ENCODE data around the gene DNAJC7.

The DNAJC7 gene

DNA sequence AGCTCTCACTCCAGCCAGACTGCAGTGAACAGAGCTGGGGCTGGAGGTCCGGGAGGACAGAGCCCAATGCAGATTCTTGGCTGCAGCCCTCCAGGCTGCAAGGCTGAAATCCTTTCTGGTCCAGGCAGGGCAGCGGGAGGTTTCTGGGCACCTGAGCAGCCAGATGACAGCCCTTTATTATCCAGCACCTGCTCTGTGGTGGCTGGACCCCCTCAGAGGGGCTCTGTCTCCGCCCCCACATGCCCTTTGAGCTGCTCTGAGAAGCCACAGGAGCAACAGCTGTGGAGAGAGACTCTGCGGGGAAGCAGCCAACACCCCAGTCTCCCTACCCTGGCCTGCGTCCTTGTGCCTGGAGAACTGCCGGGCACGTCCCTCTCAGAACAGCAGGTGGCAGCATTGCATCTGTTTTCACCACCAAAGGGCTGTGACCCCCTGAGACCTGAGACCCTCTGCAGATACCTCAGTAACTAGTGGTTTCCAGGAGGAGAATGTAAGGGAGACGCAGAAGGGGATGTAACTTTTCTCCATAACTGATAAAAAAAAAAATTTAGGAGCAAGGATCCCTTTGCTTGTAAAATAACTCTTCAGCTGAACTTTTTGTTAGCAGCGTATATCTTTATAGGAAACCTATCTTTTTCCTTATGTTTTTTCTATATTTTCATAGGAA lies 54.3 kb downstream of the DNAJC7 start:
- TF ChIP-seq, protein P1, sequence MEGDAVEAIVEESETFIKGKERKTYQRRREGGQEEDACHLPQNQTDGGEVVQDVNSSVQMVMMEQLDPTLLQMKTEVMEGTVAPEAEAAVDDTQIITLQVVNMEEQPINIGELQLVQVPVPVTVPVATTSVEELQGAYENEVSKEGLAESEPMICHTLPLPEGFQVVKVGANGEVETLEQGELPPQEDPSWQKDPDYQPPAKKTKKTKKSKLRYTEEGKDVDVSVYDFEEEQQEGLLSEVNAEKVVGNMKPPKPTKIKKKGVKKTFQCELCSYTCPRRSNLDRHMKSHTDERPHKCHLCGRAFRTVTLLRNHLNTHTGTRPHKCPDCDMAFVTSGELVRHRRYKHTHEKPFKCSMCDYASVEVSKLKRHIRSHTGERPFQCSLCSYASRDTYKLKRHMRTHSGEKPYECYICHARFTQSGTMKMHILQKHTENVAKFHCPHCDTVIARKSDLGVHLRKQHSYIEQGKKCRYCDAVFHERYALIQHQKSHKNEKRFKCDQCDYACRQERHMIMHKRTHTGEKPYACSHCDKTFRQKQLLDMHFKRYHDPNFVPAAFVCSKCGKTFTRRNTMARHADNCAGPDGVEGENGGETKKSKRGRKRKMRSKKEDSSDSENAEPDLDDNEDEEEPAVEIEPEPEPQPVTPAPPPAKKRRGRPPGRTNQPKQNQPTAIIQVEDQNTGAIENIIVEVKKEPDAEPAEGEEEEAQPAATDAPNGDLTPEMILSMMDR (IDR thresholded peaks at IDR 0.05; ENCODE audit: low read depth, low read length, missing control alignments) = peak; percentile 90
- DNase-seq (ENCODE audit: low read depth) = no peak
- no peak overlapping the region for H3K4me3 ChIP-seq (ENCODE audit: low read depth, low read length)

DNA sequence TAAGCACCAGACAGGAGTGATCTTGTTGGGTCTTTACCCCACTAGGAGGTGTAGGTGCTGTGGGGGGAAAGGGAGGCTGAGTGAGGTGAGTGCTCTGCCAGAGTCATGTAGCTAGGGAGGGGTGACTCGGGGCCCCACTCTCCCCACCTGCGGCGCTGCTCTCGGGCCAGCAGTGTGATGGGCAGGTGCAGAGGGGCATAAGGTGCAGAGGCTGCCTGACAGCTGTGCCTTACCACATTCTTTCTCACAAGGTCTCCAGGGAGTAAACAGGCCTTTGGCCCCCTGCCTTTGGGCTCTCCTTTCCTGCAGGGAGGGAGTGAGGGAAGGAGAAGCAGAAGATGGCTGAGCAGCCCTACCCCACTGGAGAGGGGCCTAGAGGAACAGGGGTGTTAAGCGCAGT lies 55.1 kb downstream of the DNAJC7 start:
- no peak for DNase-seq (ENCODE audit: low read depth)
- H3K4me3 ChIP-seq (ENCODE audit: low read depth, low read length) = no peak overlapping the region
- TF ChIP-seq, protein P1 (IDR thresholded peaks at IDR 0.05; ENCODE audit: low read depth, low read length, missing control alignments) = no peak

DNA sequence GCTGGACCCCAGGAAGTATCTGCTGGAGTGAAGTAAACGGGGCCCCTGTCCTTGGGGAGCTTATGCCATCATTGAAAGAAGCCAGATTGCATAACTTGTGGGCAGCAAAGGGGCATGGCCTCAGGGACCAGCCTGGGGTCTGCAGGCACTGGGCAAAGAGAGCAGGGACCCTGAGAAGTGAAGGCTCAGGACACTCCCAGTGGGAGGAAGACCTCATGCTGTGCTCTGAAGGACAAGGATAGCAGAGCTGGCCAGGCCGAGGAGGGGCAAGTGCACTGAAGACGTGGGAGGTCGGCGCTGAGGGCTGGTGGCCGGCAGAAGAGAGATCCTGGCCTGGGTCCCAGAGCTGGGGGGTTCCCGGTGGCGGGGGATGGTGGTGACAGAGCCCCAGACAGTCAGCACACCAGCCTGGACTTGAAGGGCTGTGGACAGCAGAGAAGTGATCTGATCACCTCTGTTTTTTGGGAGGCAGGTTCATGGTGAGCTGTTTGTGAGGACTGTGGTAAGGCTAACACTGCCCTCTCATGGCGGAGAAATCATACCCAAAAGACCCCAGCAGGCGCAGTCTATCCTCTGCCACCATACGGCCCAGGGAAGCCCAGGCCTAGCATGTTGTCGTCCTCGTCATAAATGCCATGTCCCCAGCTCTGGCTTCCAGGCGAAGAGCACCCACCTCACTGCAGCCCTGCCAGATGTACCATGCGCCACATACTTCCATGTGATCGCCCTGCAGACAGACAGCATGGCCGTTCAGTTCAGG lies 57.7 kb downstream of the DNAJC7 start:
- DNase-seq (ENCODE audit: low read depth) = no peak
- TF ChIP-seq, protein P1 (IDR thresholded peaks at IDR 0.05; ENCODE audit: low read depth, low read length, missing control alignments) = peak; percentile 48
- H3K4me3 ChIP-seq (ENCODE audit: low read depth, low read length) = no peak overlapping the region

DNA sequence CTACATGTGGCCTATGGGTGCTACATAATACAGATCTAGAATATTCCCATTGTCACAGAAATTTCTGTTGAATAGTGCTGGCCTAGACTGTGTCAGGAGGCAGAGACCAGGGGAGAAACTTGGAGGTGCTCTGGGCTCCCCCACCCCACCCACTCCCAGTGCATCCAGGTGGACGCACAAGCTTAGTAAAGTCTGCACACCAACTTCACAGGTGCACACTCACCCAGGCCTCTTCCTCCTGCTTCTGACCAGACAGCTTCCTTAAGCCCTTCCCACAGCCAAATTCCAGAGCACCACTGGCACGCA lies 58.3 kb downstream of the DNAJC7 start:
- no peak for DNase-seq (ENCODE audit: low read depth)
- TF ChIP-seq, protein P1 (IDR thresholded peaks at IDR 0.05; ENCODE audit: low read depth, low read length, missing control alignments) = no peak

DNA sequence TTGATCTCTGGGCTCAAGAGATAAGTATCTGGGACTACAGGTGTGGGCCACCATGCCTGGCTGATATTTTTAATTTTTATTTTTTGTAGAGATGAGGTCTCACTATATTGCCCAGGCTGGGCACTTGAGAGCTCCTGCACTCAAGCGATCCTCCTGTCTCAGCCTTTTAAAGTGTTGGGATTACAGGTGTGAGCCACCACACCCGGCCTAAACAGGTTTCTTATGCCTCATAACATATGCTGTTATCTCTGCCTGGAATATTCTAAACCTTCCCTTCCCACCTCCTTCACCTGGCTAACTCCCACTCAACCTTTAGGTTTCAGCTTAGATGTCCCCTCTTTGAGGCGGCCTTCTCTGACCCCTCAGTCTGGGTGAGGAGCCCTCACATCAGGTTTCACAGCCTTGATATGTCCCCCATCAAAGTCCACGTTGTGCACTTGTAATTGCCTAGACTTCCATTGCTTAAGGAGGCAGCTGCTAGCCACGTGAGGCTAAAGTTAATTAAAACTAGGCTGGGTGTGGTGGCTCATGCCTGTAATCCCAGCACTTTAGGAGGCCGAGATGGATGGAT lies 59.3 kb downstream of the DNAJC7 start:
- TF ChIP-seq, protein P1 (IDR thresholded peaks at IDR 0.05; ENCODE audit: low read depth, low read length, missing control alignments) = no peak
- DNase-seq (ENCODE audit: low read depth) = no peak
- H3K4me3 ChIP-seq (ENCODE audit: low read depth, low read length) = no peak overlapping the region

More for the DNA sequence above, 58.3 kb downstream of the DNAJC7 start:
- H3K4me3 ChIP-seq (ENCODE audit: low read depth, low read length) = no peak overlapping the region

DNA sequence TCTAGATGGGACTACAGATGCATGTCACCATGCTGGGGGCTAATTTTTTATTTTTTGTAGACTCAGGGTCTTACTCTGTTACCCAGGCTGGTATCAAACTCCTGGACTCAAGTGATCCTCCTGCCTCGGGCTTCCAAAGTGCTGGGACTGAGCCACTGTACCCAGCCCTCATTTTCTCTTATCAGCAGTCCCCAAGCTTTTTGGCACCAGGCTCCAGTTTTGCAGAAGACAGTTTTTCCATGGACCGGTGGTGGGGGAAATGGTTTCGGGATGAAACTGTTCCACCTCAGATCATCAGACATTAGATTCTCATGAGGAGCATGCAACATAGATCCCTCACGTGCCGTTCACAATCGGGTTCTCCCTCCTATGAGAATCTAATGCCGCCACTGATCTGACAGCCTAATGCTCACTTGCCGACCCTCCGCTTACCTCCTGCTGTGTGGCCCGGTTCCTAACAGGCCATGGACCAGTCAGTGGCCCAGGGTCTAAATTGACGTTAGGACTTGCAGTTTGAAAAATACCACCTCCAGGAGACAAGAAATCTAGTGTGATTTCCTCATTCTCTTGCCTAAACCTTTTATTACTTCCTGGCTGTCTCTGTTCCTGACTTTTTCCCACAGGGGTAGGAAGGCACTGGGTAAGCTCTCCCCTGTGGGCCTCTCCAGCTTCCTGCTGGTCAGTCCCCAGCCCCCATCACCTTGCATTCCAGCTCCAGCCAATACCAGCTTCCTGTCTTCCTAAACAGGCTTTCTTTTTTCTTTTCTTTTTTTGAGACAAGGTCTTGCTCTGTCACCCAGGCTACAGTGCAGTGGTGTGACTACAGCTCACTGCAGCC lies 60.0 kb downstream of the DNAJC7 start:
- H3K4me3 ChIP-seq (ENCODE audit: low read depth, low read length) = no peak overlapping the region
- TF ChIP-seq, protein P1 (IDR thresholded peaks at IDR 0.05; ENCODE audit: low read depth, low read length, missing control alignments) = no peak
- DNase-seq (ENCODE audit: low read depth) = no peak

All from GM12864 (cell line).